Measurements from ENCODE around the gene LYST.

DNA sequence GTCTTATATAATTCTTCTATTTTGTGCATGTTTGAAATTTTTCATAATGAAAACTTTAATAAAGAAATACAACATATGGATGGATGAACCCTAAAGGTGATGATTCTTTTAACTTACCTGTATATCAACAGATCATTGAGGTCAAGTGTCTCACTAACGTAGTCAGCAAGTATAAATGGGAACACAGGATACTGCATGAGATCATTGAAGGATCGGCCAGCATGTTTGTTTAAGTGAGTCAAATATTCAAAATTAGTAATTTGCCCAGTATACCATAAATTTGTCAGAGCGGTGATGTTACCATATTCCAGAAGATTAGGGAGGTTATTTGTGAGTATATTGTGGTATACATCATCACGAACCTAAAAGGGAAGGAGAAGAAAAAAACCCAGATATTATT is 146.2 kb downstream of the LYST start:
- TF ChIP-seq, protein P1, sequence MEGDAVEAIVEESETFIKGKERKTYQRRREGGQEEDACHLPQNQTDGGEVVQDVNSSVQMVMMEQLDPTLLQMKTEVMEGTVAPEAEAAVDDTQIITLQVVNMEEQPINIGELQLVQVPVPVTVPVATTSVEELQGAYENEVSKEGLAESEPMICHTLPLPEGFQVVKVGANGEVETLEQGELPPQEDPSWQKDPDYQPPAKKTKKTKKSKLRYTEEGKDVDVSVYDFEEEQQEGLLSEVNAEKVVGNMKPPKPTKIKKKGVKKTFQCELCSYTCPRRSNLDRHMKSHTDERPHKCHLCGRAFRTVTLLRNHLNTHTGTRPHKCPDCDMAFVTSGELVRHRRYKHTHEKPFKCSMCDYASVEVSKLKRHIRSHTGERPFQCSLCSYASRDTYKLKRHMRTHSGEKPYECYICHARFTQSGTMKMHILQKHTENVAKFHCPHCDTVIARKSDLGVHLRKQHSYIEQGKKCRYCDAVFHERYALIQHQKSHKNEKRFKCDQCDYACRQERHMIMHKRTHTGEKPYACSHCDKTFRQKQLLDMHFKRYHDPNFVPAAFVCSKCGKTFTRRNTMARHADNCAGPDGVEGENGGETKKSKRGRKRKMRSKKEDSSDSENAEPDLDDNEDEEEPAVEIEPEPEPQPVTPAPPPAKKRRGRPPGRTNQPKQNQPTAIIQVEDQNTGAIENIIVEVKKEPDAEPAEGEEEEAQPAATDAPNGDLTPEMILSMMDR (optimal IDR thresholded peaks at IDR 0.05 in 1 of 3, IDR thresholded peaks at IDR 0.05 in 1 of 3, conservative IDR thresholded peaks at IDR 0.05 in 1 of 3; ENCODE audit: extremely low read depth in 1 of 3, insufficient read depth in 2 of 3, low read length in 3 of 3), result no peak
- no peak for TF ChIP-seq EZH2 (IDR thresholded peaks at IDR 0.05; ENCODE audit: low read length)
